OCI-LY1 (cell line): ENCODE measurements around the gene FAH.

Experiments
- EZH2 ChIP-seq: fragments of 200-600 bp; sonication (generic), shearing (Covaris generic); IDR thresholded peaks from 2 replicates; pipeline ENCODE4 v1.8.0; 2017; ENCODE audit warnings: borderline replicate concordance, mixed run types, mild to moderate bottlenecking, antibody characterized with exemption, low read length, moderate library complexity, mixed read lengths
- TF ChIP-seq, protein P1 (sequence below): fragments of 200-600 bp; sonication (generic), shearing (Covaris generic); IDR thresholded peaks from 2 replicates; pipeline ENCODE4 v1.5.1; 2017; ENCODE audit warnings: mild to moderate bottlenecking, antibody characterized with exemption, low read length, moderate library complexity, mixed read lengths

DNA sequence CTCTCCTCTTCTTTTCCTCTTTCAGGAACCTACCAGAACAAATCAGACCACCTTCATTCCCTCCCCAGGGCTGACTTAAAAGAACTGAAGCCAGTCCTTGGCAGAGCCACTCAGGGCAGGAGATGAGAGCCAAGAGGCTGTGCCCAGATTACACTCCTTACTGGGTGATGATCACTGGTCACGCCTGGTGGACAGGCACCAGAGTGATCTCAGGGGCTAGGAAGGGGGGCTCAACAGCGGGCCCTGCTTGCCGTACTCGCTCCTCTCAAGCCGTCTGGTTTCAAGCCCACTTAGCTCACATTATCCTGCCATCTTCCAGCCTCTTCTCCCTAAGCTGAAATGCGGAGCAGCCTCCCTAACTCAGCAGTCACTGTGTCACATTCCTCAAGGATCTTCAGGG lies 1.7 kb upstream of the FAH start:
- TF ChIP-seq, protein P1, sequence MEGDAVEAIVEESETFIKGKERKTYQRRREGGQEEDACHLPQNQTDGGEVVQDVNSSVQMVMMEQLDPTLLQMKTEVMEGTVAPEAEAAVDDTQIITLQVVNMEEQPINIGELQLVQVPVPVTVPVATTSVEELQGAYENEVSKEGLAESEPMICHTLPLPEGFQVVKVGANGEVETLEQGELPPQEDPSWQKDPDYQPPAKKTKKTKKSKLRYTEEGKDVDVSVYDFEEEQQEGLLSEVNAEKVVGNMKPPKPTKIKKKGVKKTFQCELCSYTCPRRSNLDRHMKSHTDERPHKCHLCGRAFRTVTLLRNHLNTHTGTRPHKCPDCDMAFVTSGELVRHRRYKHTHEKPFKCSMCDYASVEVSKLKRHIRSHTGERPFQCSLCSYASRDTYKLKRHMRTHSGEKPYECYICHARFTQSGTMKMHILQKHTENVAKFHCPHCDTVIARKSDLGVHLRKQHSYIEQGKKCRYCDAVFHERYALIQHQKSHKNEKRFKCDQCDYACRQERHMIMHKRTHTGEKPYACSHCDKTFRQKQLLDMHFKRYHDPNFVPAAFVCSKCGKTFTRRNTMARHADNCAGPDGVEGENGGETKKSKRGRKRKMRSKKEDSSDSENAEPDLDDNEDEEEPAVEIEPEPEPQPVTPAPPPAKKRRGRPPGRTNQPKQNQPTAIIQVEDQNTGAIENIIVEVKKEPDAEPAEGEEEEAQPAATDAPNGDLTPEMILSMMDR: no peak
- no peak for TF ChIP-seq EZH2
